GM21737 (cell line): ENCODE measurements around the gene ANO5.
A peak's percentile ranks its signal among the peaks of the same experiment; 100 is the strongest.

Experiments used
- ATAC-seq: cut with Tn5 transposase; IDR thresholded peaks from one replicate; pipeline ENCODE4 v1.9.1; 2021; ENCODE audit warnings: mild to moderate bottlenecking, moderate library complexity; ENCODE audit not compliant: unreplicated experiment

The ANO5 gene

GRCh38 chr11:22192642-22193347, at the start of gene ANO5:
Gene ANO5 (plus strand): TSS chr11:22193085. CDS start chr11:22193493, 408 bp downstream.
- peak; percentile 51 for ATAC-seq

DNA sequence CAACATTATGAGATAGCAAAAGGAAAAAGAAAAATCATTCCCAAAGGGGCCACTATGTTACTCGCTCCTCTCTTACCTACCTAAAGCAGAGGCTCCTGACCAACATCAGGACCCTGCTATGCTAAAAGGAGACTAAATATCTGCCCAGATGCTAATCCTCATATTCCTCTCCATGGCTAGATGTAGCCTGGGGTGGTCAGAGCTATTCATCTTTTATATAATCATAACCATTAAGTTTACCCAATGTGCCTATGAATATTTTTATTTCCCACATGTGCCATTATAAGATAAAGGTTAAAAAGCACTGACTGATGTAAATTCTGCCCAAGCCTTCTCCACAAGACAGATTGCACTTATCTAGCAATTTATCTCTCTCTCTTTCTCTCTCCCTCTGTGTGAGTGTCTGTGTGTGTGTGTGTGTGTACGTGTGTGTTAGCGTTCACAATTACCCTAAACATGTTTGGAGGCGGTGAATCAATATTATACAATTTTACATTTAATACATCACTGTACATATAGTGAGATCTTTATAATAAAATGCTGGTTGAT, 41.2 kb upstream of the ANO5 start:
- no peak for ATAC-seq

DNA sequence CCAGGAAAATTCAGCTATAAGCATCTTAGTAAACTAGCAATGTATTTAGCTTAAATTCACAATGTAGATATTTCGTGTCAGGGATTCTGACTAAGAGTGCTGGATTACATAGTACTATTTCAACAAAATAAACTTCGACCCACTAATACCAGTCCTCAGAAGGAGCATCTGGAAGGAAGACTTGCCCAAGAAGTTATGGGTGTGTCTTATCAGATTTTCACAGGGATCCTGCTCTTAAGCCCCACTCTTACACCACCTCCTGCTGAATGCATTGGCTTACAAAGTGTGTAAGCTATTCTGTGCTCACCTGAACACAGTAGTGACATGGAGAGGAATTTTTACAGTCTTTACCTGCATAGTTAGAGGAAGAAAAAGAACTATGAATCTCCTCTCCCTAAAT, 35.4 kb upstream of the ANO5 start:
- no peak for ATAC-seq

- no peak for ATAC-seq
These were observed 31.4 kb upstream of the ANO5 start for GRCh38 chr11:22161489-22161888.

DNA sequence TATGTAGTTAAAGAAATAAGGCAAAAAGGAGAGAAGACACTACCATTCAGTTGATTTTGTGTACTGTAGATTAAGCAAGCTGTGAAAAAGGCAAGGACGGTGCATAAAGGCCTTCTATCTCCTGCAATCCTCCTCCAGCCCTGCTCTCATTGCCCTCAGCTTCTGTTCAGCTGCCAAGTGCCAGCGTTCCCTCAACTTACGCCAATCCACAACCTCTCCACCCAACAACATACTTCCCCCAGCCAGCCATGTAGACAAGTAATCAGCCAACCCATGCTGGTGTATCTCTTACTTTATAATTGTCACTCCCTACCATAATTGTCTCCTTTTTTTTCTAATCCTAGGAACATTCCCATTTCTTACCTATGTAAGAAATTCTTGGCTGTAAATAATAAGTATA, 30.1 kb upstream of the ANO5 start:
- ATAC-seq, result no peak

DNA sequence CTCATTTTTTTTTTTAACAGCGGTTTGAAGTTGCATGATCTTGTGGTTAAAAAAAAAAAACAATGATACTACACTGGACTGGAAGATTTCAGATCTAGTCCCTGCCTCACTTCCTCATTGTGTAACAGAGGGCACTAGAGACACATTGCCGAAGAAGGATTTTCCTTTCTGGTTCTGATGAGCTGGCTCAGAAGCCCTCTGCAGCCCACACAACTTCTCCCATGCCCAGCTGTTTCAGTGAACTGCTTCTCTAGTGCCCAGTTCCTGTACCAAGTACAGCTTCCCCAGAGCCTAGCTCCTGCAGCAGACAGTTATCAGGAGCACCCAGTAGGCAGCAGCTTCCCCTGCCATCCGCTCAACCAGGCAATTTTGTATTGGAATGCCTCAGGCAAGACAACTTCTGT, 29.5 kb upstream of the ANO5 start:
- ATAC-seq, result peak; percentile 79

DNA sequence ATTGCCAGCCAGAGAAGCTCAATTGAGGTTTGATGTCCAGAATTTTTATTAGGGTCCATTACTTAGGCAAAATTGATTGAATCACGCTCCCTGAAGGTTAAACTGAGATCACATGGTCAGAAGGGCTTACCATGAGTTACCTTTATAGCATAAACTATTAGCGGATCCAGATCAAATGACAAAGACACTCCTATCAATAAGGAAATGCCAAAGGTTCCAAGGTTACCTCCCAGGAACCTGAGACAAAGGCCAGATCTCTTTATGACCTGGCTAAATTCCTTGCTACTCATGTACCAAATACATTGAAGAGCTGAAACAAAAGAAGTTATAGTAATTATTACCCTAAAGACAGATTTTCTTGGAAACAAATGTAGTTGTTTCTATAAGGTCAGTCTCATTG, 27.8 kb upstream of the ANO5 start:
- ATAC-seq, result no peak

DNA sequence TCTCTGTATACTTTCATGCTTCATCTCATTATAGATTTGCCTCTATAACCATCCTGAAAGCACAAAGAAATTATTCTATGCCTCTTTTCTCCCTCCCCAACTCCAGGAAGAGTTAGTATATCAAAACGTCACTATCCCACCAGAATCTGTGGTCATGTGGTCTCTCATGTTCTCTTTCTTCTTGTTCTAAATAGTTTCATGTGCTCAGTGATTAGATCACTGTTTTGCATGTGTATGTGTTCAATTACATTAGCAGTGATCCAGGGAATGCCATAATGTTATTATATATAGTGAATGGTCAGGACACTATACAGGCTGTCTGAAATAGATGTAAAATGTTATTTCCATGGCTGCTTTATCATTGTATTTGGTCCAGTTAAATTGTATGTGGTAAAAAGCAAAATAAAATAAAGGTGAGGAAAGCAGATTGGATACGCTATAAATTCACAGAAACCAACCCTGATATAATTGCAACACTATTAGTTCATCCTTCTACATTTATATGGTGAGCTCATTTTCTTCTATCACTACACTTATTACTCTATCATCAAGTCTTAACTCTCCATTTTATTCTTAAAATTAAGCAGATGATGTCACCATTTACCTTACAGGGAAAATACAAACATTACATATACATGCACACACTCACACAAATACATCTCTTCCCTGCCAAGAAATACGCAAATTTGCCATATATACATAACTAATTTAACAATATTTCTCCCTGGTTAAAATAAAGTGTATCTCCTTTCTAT, 26.9 kb upstream of the ANO5 start:
- ATAC-seq, result no peak

DNA sequence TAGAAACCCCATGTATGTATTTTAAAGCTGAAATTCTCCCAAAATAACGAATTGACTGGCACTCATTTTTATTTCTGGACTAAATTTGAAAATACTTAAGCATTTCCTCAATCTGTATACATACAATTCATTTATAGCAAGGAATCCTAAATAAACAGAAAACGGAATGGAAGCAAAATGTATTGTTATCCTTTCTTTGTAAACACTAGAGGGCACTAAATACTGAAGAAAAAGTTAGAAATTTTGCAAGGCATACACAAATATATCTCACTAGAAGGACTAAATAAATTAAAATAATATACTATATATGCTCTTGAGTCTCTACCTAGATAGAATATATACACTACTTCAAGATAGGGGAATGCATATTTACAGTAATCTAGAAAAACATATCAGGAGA, 23.1 kb upstream of the ANO5 start:
- ATAC-seq, result no peak

DNA sequence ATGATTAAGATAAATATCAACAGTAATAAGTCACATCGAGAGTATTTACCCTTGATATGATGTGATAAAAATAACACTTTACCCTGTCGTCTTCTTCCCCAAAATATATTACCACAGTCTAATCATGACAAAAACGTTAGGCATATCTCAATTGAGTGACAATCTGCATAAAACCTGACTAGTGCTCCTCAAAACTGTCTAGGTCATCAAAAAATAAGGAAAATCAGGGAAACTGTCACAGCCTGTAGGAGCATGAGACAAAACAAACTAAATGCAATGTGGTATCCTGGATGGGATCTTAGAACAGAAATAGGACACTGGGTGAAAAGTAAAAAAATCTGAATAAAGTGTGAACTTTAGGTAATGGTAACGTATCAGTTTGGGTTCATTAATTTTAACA, 19.4 kb upstream of the ANO5 start:
- ATAC-seq, result no peak

DNA sequence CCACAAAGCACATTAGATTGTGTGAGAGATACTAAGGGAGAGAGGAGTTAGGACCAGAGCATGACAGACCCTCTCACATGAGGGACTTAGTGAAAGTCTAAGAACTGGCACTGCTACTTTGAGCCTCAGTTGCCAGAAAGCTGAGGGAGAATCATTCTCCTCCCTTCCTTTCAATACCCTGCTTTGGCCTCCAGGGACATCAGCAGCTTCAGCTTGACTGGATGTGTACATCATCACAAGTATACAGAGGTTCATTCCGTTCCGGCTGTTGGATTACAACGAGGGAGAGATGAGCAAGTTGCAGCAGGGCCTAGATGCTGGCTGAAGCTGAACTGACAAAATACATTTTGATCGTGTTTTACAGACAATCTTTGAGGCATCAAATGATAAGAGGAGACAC, 15.7 kb upstream of the ANO5 start:
- ATAC-seq, result no peak

- ATAC-seq, result no peak
These were observed 13.3 kb upstream of the ANO5 start for GRCh38 chr11:22179626-22180025.

- ATAC-seq, result no peak
These were observed 12.8 kb upstream of the ANO5 start for GRCh38 chr11:22180131-22180530.

GRCh38 chr11:22189660-22190059, 3.2 kb upstream of the ANO5 start:
- no peak for ATAC-seq

GRCh38 chr11:22190827-22191463, 1.9 kb upstream of the ANO5 start:
- peak; percentile 41 for ATAC-seq

DNA sequence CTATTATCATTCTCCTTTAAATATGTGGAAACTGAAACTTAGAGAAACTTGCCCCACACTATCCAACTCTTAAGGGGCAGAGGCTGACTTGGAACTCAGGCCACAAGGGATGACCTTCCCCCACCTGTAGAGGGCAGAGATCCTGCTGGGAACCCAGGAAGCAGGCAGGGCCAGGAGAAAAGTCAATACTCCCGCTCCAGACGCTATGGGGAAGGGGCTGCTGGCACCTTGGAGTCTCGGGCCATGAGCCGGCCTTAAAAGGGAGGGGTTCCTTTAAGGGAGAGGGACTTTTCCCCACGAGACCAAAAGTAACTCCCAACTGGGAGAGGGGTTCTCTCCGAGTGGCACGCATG, 620 bp upstream of the ANO5 start:
- ATAC-seq, result no peak

- ATAC-seq, result peak; percentile 30
These were observed 615 bp downstream of the ANO5 start for GRCh38 chr11:22193348-22194051.

DNA sequence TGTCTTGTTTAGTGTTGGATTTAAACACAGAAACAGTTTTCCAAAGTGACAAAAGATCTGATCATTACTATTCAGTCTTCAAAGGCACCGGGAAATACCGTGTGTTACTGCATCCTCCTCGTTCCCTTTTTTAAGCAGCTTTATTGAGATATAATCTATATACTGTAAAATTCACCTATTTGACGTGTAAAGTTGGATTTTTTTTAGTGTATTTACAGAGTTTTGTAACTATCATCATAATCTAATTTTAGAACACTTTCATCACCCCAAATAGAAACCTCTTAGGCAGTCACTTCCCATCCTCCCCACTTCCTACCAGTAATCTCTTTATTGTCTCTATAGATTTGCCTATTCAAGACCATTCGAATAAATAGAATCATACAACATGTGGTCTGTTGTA, 1.4 kb downstream of the ANO5 start:
- no peak for ATAC-seq

- ATAC-seq, result no peak
These were observed 2.0 kb downstream of the ANO5 start for GRCh38 chr11:22194907-22195306.

- ATAC-seq, result no peak
These were observed 4.5 kb downstream of the ANO5 start for GRCh38 chr11:22197139-22198005.
